DMS153 treated with DMSO at 0.1 percent for 48 hours (cell line): ENCODE measurements around the gene CCL18.
"Not testable (repeated sequence)": the region's sequence is repeated elsewhere in the genome, so short reads cannot be mapped to it uniquely, and the experiment has no call there.

ENCODE experiments used
- DNase-seq: peaks from one replicate; lab custom pipeline; 2025; ENCODE audit not compliant: unreplicated experiment; lab: John Stamatoyannopoulos, UW

The CCL18 gene

GRCh38 chr17:36099004-36099403, 34.9 kb downstream of the CCL18 start:
- not testable (repeated sequence) for DNase-seq

- not testable (repeated sequence) for DNase-seq
Measured at GRCh38 chr17:36103401-36103975, 39.4 kb downstream of the CCL18 start, which contains the start of gene CCL4. CCL4 (plus strand) TSS chr17:36103827; CDS start chr17:36103906, 79 bp downstream.

GRCh38 chr17:36104246-36104645, 40.2 kb downstream of the CCL18 start:
- DNase-seq = not testable (repeated sequence)

GRCh38 chr17:36104701-36105181, 40.7 kb downstream of the CCL18 start:
- DNase-seq = no peak

GRCh38 chr17:36105781-36106492, 41.9 kb downstream of the CCL18 start:
- no peak for DNase-seq

- DNase-seq = no peak
Measured at GRCh38 chr17:36106493-36106835, 42.4 kb downstream of the CCL18 start.

- DNase-seq = no peak
Measured at GRCh38 chr17:36107660-36108059, 43.6 kb downstream of the CCL18 start.

- not testable (repeated sequence) for DNase-seq
Measured at GRCh38 chr17:36108265-36108664, 44.2 kb downstream of the CCL18 start.

- DNase-seq = no peak
Measured at GRCh38 chr17:36111068-36111490, 47.0 kb downstream of the CCL18 start.

GRCh38 chr17:36112572-36112971, 48.5 kb downstream of the CCL18 start:
- no peak for DNase-seq

- DNase-seq = not testable (repeated sequence)
Measured at GRCh38 chr17:36113131-36113530, 49.1 kb downstream of the CCL18 start.

- not testable (repeated sequence) for DNase-seq
Measured at GRCh38 chr17:36114971-36115648, 51.0 kb downstream of the CCL18 start.

- DNase-seq = not testable (repeated sequence)
Measured at GRCh38 chr17:36115649-36115977, 51.5 kb downstream of the CCL18 start.

- no peak for DNase-seq
Measured at GRCh38 chr17:36117505-36118382, 53.7 kb downstream of the CCL18 start.

GRCh38 chr17:36118477-36119353, 54.6 kb downstream of the CCL18 start:
- no peak for DNase-seq

- DNase-seq = no peak
Measured at GRCh38 chr17:36120221-36120620, 56.1 kb downstream of the CCL18 start.

- DNase-seq = not testable (repeated sequence)
Measured at GRCh38 chr17:36121099-36121498, 57.0 kb downstream of the CCL18 start.
